ENCODE results near the gene GUCA2B.

GUCA2B gene

DNA sequence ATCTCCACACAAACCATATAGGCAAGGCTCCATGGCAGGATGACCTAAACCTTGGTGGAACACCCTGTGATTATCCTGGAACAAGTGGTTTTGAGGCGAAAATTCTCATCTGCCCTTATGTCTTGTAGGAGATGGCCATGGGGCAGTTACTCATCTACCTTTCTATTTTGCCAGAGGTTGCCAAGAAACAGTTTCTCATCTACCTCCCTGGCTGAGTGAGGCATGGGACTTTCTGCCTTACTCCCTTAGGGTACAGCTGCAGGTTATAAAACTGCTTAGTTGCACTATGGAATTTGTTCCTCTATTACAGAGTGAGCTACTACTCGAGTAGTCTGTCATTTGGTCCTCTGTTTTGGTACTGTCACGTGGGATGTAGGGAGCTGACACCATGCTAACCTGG is 42.6 kb downstream of the GUCA2B start:
- TF ChIP-seq, protein P1, sequence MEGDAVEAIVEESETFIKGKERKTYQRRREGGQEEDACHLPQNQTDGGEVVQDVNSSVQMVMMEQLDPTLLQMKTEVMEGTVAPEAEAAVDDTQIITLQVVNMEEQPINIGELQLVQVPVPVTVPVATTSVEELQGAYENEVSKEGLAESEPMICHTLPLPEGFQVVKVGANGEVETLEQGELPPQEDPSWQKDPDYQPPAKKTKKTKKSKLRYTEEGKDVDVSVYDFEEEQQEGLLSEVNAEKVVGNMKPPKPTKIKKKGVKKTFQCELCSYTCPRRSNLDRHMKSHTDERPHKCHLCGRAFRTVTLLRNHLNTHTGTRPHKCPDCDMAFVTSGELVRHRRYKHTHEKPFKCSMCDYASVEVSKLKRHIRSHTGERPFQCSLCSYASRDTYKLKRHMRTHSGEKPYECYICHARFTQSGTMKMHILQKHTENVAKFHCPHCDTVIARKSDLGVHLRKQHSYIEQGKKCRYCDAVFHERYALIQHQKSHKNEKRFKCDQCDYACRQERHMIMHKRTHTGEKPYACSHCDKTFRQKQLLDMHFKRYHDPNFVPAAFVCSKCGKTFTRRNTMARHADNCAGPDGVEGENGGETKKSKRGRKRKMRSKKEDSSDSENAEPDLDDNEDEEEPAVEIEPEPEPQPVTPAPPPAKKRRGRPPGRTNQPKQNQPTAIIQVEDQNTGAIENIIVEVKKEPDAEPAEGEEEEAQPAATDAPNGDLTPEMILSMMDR (IDR thresholded peaks at IDR 0.05; ENCODE audit: control extremely low read depth, extremely low read depth, low read depth, missing control alignments) = no peak
- POLR2A ChIA-PET = no interaction called here
- CTCF ChIA-PET = interaction anchor here (1.3 to 3.7 kb wide), 2 partner anchors 20 to 23 kb away, joined by 4 to 17 read pairs; no protein-coding TSS in a partner anchor
- DNase-seq (ENCODE audit: extremely low spot score) = no peak

DNA sequence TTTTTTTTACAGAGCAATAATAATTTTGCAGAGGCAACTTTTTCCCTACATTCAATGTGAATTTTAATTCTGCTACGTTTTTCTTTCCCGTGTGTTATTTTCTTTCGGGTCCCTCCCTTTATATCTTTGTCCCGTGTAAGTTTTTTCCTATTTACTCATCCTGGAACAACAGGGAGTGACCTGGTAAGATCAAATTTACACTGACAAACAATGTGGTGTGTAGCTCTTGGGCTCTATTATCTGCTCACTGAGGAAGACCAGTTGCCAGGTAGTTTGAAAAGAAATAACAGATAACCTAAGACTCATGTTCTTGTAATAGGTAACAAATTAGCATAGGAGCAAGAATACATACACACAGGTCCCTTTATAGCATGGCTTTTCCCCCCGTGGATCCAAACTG is 45.0 kb downstream of the GUCA2B start:
- TF ChIP-seq, protein P1 (IDR thresholded peaks at IDR 0.05; ENCODE audit: control extremely low read depth, extremely low read depth, low read depth, missing control alignments) = no peak
- no peak for DNase-seq (ENCODE audit: extremely low spot score)
- ChIA-PET POLR2A (no interaction called here), CTCF (no interaction called here)

DNA sequence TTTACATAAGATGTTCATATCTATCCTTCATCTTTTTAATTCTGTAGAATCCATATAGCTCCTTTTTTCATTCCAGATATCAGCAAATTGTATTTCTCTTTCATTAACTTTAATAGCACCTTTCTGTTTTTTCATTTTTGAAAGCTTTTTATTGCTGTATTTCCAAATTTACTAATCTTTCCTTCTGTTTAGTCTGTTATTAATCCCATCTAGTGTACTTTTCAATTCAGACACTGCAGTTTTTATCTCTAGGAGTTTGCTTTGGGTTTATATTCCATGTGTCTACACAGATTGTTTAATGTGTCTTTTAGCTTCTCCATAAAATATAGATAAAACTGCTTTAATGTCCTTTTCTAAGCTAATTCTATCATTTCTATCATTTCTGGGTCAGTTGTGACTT is 48.8 kb downstream of the GUCA2B start:
- CTCF ChIA-PET = interaction anchor here (1.1 to 1.5 kb wide), 2 partner anchors 9 to 14 kb away, joined by 3 read pairs; no protein-coding TSS in a partner anchor

More for the DNA sequence above, 48.8 kb downstream of the GUCA2B start:
- POLR2A ChIA-PET = no interaction called here
- TF ChIP-seq, protein P1 (IDR thresholded peaks at IDR 0.05; ENCODE audit: control extremely low read depth, extremely low read depth, low read depth, missing control alignments) = no peak
- DNase-seq (ENCODE audit: extremely low spot score) = no peak
